Fibroblast of mammary gland (primary cell): ENCODE results near the gene TPP2.

Experiments used
- DNase-seq: peaks from one replicate; pipeline ENCODE4 v3.0.0-alpha.2; 2010; ENCODE audit warnings: low read depth
- H3K4me3 ChIP-seq: 2 replicates; pipeline ENCODE4 v1.5.1; 2011; ENCODE audit warnings: low read depth, mild to moderate bottlenecking, low read length, moderate library complexity; ENCODE audit not compliant: control insufficient read depth
- CTCF ChIP-seq: conservative IDR thresholded peaks from 2 replicates; pipeline ENCODE4 v1.5.1; 2011; ENCODE audit warnings: low read depth, low read length, inconsistent platforms; ENCODE audit not compliant: control insufficient read depth, insufficient read depth

The TPP2 gene

GRCh38 chr13:102606537-102607309 lies 9.9 kb downstream of the TPP2 start:
- DNase-seq, result no peak
- H3K4me3 ChIP-seq, result no peak overlapping the region
- no peak for TF ChIP-seq CTCF

- no peak for TF ChIP-seq CTCF
- DNase-seq, result no peak
- H3K4me3 ChIP-seq, result no peak overlapping the region
These were observed 12.2 kb downstream of the TPP2 start for GRCh38 chr13:102608974-102609373.

GRCh38 chr13:102609696-102610095 lies 12.9 kb downstream of the TPP2 start:
- no peak overlapping the region for H3K4me3 ChIP-seq
- no peak for DNase-seq
- TF ChIP-seq CTCF, result no peak

GRCh38 chr13:102610296-102610895 lies 13.6 kb downstream of the TPP2 start:
- no peak for TF ChIP-seq CTCF
- no peak for DNase-seq
- no peak overlapping the region for H3K4me3 ChIP-seq

GRCh38 chr13:102617697-102618350 lies 21.0 kb downstream of the TPP2 start:
- H3K4me3 ChIP-seq, result no peak overlapping the region
- TF ChIP-seq CTCF, result no peak
- no peak for DNase-seq

- DNase-seq, result no peak
- no peak for TF ChIP-seq CTCF
- H3K4me3 ChIP-seq, result no peak overlapping the region
These were observed 23.7 kb downstream of the TPP2 start for GRCh38 chr13:102620516-102620915.
